Measurements from ENCODE around the gene RNF212.
A peak's percentile ranks its signal among the peaks of the same experiment; 100 is the strongest.

RNF212 gene

DNA sequence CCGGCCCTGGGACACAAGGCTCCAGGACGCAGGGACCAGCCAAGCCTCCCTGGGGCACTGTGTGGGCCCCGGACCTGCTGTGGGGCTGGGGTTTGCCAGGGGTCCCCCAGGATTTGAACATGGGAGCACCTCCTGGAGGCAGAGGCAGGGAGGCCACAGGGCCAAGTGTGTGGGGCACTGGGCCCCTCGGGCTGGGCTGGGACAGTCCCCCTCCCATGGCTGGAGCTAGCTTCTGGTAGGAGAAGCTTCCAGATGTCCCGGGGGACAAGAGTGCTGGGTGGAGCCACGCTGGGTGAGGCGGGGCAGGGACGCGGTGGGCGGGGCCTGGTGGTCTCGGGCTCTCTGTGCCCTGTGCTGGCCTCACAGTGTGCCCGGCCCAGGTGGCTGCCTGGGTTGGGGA lies 83.3 kb downstream of the RNF212 start:
- ATAC-seq (ENCODE audit: low read depth) (no peak), DNase-seq (ENCODE audit: low spot score in 2 of 2) (no peak)
- H3K4me3 Mint-ChIP-seq = no peak overlapping the region
- H3K4me1 Mint-ChIP-seq = peaks cover 11% of the 10 kb centered on the region
- H3K27me3 Mint-ChIP-seq = peaks cover 2% of the 10 kb centered on the region
- H3K27ac Mint-ChIP-seq = no peak overlapping the region
- no peaks in the 10 kb centered on the region for H3K9me3 Mint-ChIP-seq
- peaks cover 4% of the 10 kb centered on the region for H3K36me3 Mint-ChIP-seq

DNA sequence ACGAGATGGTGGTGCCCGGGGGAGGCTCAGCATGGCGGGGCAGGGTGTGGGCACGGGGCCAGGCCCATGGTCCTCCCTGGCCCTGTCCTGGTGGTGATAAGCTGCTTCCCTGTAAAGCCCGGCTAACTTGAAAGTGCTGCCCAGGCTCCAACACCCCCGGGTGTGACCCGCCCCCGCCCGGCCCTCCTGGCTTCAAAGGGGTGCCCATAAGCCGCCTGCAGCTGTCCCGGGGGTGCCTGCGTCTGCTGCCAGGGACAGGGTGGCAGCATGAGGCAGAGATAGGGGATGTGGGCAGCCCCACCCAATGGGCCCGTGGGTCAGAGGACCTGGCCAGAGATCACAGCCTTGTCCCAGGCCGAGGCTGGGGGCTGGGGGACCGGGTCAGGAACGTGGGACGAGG lies 83.8 kb downstream of the RNF212 start:
- Mint-ChIP-seq H3K4me3 (no peak overlapping the region), H3K4me1 (peaks cover 11% of the 10 kb centered on the region), H3K27ac (no peak overlapping the region), H3K36me3 (peaks cover 4% of the 10 kb centered on the region), H3K9me3 (no peaks in the 10 kb centered on the region), H3K27me3 (peaks cover 2% of the 10 kb centered on the region)
- ATAC-seq (ENCODE audit: low read depth) (no peak), DNase-seq (ENCODE audit: low spot score in 2 of 2) (no peak)

DNA sequence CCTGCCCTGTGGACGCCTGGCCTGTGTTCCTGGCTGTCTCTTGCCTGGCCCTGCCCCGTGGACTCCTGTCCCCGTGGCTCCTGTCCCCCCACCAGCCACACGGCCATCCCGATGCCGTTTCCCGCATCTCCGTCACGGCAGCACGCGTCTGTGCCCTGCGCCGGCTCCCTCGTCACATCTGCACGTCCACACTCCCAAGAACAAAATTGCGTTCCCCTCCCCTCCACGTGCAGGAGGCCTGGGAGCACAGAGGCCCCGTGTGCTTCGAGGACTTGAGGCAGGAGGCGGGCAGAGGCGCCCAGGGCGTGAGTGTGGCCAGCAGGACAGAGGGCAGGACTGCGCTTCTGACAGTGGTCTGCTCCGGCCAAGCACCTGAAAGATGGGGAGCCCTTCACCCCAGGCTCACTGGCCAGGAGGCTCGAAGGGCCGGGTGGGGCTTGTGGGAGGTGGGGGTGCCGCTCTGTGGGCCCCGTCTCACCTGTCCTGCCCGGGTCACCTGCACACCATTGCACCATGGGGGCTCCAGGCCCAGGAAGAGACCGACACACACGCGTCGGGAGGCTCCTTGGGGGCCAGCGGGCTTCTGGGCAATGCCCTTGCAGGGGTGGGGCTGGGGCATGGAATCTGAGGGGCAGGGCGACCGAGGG lies 84.7 kb downstream of the RNF212 start:
- peaks cover 2% of the 10 kb centered on the region for H3K27me3 Mint-ChIP-seq
- no peak overlapping the region for H3K4me3 Mint-ChIP-seq
- peaks cover 4% of the 10 kb centered on the region for H3K36me3 Mint-ChIP-seq
- H3K4me1 Mint-ChIP-seq = peaks cover 11% of the 10 kb centered on the region
- DNase-seq (ENCODE audit: low spot score in 2 of 2) (no peak), ATAC-seq (ENCODE audit: low read depth) (no peak)
- no peaks in the 10 kb centered on the region for H3K9me3 Mint-ChIP-seq
- peak overlapping the region; percentile 53 for H3K27ac Mint-ChIP-seq

DNA sequence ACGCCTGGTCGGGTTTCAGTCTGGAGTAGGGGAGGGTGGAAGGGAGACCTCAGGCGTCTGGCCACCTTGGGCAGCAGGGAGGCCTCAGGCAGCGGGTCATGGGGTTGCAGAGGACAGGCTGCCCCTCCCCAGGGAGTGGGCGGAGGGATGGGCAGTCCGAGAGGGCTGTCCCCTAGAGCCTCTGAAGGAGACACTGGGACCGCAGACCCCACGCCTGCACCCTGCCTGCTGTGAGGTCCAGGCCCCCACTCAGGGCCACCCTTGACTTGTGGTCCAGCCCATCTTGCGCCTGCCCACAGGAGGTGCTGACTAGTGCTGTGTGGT lies 85.5 kb downstream of the RNF212 start:
- Mint-ChIP-seq H3K9me3 (no peaks in the 10 kb centered on the region), H3K4me1 (peaks cover 11% of the 10 kb centered on the region), H3K27me3 (peaks cover 2% of the 10 kb centered on the region), H3K4me3 (no peak overlapping the region), H3K27ac (peak overlapping the region; percentile 53), H3K36me3 (peaks cover 4% of the 10 kb centered on the region)
- no peak for ATAC-seq (ENCODE audit: low read depth)
- DNase-seq (ENCODE audit: low spot score in 2 of 2) = no peak

DNA sequence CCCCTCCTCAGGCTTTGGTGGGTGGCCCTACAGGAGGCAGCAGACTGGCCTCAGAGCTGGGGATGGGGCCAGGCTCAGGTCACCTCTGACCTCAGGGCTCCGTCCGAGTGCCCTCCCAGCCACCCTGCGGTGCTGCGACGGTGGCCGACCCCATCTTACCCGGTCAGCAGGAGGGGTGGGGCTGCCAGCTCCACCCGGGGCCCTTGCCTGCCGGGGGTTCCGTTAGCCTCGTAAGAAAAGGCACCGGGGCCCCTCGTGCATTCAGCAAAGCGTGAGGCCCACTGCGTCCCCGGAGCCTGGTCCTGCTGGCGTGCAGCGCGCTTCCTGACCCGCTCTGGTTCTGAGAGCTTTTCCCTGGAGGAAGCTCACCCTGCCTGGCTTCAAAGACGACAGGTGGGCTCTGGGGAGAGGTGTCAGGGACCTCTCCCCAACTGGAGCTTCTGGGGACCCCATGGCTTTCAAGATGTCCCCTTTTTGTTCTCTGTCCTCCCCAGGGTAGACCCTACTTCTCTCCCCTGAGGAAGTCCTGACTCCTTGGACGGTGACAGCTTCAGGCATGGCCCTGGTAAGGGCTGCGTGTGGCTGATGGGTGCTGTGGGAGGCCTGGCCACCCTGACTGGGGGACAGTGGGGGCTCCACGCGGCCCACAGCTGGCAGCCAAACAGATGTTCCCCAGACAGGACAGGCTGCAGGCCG lies 86.0 kb downstream of the RNF212 start:
- peaks cover 2% of the 10 kb centered on the region for H3K27me3 Mint-ChIP-seq
- H3K4me1 Mint-ChIP-seq = peaks cover 11% of the 10 kb centered on the region
- no peak for ATAC-seq (ENCODE audit: low read depth)
- no peak for DNase-seq (ENCODE audit: low spot score in 2 of 2)
- no peak overlapping the region for H3K4me3 Mint-ChIP-seq
- no peaks in the 10 kb centered on the region for H3K9me3 Mint-ChIP-seq
- H3K27ac Mint-ChIP-seq = no peak overlapping the region
- H3K36me3 Mint-ChIP-seq = peaks cover 4% of the 10 kb centered on the region

DNA sequence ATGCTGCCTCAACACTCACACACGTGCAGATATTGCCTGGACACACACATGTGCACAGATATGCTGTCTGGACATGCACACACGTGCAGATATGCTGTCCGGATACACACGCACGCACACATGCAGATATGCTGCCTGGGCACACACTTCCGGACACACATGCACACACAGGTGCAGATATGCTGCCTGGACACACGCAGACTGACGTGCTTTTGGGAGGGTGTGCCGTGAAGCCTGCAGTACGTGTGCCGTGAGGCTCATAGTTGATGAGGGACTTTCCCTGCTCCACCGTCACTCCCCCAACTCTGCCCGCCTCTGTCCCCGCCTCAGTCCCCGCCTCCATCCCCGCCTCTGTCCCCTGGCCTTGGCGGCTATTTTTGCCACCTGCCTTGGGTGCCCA lies 87.2 kb downstream of the RNF212 start:
- Mint-ChIP-seq H3K36me3 (peaks cover 4% of the 10 kb centered on the region), H3K27ac (peak overlapping the region; percentile 91), H3K9me3 (no peaks in the 10 kb centered on the region), H3K27me3 (peaks cover 2% of the 10 kb centered on the region), H3K4me3 (peak overlapping the region; percentile 55), H3K4me1 (peaks cover 17% of the 10 kb centered on the region)
- DNase-seq (ENCODE audit: low spot score in 2 of 2) = peak; percentile 69 to 75
- peak; percentile 90 for ATAC-seq (ENCODE audit: low read depth)

DNA sequence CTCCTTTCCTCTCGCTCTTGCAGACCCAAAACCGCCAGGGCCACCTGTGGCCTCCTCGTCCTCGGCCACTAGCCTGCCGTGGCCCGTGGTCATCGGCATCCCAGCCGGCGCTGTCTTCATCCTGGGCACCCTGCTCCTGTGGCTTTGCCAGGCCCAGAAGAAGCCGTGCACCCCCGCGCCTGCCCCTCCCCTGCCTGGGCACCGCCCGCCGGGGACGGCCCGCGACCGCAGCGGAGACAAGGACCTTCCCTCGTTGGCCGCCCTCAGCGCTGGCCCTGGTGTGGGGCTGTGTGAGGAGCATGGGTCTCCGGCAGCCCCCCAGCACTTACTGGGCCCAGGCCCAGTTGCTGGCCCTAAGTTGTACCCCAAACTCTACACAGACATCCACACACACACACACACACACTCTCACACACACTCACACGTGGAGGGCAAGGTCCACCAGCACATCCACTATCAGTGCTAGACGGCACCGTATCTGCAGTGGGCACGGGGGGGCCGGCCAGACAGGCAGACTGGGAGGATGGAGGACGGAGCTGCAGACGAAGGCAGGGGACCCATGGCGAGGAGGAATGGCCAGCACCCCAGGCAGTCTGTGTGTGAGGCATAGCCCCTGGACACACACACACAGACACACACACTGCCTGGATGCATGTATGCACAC lies 88.3 kb downstream of the RNF212 start:
- peak overlapping the region; percentile 66 for H3K27ac Mint-ChIP-seq

DNA sequence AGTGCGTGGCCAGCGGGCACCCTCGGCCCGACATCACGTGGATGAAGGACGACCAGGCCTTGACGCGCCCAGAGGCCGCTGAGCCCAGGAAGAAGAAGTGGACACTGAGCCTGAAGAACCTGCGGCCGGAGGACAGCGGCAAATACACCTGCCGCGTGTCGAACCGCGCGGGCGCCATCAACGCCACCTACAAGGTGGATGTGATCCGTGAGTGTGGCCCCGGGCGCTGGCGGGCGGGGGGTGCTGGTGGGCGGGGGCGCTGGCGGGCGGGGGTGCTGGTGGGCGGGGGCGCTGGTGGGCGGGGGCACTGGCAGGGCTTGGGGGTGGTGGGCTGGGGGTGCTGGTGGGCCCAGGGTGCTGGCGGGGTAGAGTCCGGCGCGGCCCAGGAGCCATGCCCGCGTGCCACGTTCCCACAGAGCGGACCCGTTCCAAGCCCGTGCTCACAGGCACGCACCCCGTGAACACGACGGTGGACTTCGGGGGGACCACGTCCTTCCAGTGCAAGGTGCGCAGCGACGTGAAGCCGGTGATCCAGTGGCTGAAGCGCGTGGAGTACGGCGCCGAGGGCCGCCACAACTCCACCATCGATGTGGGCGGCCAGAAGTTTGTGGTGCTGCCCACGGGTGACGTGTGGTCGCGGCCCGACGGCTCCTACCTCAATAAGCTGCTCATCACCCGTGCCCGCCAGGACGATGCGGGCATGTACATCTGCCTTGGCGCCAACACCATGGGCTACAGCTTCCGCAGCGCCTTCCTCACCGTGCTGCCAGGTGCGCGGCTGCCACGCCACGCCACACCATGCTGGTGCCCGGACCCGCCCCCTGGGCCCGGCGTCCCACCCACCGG lies 89.2 kb downstream of the RNF212 start:
- no peak for ATAC-seq (ENCODE audit: low read depth)
- H3K9me3 Mint-ChIP-seq = no peaks in the 10 kb centered on the region
- peak overlapping the region; percentile 66 for H3K27ac Mint-ChIP-seq
- H3K27me3 Mint-ChIP-seq = peaks cover 3% of the 10 kb centered on the region
- peaks cover 4% of the 10 kb centered on the region for H3K36me3 Mint-ChIP-seq
- H3K4me1 Mint-ChIP-seq = peaks cover 17% of the 10 kb centered on the region
- no peak for DNase-seq (ENCODE audit: low spot score in 2 of 2)
- no peak overlapping the region for H3K4me3 Mint-ChIP-seq

More for the DNA sequence above, 88.3 kb downstream of the RNF212 start:
- Mint-ChIP-seq H3K36me3 (peaks cover 4% of the 10 kb centered on the region), H3K27me3 (peaks cover 2% of the 10 kb centered on the region), H3K4me3 (peak overlapping the region; percentile 17), H3K4me1 (peaks cover 17% of the 10 kb centered on the region), H3K9me3 (no peaks in the 10 kb centered on the region)
- ATAC-seq (ENCODE audit: low read depth) (no peak), DNase-seq (ENCODE audit: low spot score in 2 of 2) (no peak)

DNA sequence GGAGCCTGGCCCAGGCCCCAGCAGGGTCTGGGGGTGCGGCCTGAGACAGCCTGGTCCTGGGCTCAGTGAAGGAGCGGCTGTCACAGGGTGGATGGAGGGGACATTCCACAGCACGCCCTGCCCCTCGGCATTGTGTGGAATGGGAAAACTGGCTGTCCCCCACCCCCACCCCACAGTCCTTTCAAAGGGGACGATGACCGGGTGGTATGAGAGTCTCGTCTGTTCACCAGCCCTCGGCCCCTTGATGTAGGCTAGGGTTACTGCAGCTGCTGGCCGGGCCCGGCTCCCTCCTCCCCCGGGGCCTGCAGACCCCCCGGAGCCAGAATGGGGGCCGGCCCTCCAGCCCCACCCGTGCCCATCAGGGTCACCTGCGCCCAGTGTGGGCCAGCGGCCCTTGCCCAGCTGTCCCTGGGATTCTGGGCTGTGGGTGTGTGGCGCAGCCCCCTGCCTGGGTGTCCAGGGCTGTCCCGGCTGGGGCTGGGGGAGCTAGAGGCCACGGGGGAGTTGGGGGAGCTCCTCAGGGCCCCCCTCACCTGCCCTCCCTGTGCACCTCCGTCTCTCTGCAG lies 90.2 kb downstream of the RNF212 start:
- Mint-ChIP-seq H3K4me1 (peaks cover 17% of the 10 kb centered on the region), H3K36me3 (peaks cover 4% of the 10 kb centered on the region), H3K27me3 (peaks cover 1% of the 10 kb centered on the region), H3K4me3 (no peak overlapping the region), H3K9me3 (no peaks in the 10 kb centered on the region), H3K27ac (no peak overlapping the region)
- ATAC-seq (ENCODE audit: low read depth) (no peak), DNase-seq (ENCODE audit: low spot score in 2 of 2) (no peak)

DNA sequence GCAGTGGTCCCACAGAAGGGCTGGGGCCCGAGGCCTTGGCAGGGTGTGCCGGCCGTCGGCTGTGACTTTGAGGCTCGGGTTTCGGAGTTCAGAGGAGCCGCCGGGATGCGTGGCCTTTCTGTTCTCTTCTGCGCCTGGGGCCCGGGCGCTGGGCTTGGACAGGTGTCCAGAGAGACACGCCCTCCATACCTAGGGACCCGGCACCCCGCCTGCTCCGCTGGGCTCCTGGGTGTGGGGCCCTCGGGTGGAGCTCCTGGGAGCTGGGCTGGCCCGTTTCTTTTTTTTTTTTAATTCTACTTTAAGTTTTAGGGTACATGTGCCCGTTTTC lies 90.7 kb downstream of the RNF212 start:
- H3K9me3 Mint-ChIP-seq = no peaks in the 10 kb centered on the region
- H3K27me3 Mint-ChIP-seq = peaks cover 1% of the 10 kb centered on the region
- peaks cover 17% of the 10 kb centered on the region for H3K4me1 Mint-ChIP-seq
- DNase-seq (ENCODE audit: low spot score in 2 of 2) (no peak), ATAC-seq (ENCODE audit: low read depth) (no peak)
- no peak overlapping the region for H3K27ac Mint-ChIP-seq
- no peak overlapping the region for H3K4me3 Mint-ChIP-seq
- peaks cover 4% of the 10 kb centered on the region for H3K36me3 Mint-ChIP-seq

DNA sequence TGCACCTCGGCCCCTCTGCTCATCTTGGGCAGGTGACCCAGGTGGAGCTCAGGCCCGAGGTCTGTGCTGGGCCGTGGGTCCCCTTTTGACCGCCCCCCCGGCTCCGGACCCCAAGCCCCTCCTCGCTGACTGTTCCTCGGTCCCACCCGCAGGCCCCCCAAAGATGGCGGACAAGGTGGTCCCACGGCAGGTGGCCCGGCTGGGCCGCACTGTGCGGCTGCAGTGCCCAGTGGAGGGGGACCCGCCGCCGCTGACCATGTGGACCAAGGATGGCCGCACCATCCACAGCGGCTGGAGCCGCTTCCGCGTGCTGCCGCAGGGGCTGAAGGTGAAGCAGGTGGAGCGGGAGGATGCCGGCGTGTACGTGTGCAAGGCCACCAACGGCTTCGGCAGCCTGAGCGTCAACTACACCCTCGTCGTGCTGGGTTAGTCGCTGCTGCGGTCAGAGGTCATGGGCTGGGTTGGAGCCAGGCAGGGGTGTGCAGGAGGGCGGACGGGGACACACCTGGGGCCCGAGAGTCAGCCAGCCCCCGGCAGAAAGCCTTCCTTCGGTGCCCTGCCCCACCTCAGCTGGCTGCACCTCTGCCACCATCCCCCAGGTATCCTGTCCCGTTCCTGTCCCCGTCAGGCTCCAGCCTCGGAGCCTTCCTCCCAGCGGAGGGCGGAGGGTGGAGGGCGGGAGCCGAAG lies 91.2 kb downstream of the RNF212 start:
- no peaks in the 10 kb centered on the region for H3K9me3 Mint-ChIP-seq
- no peak overlapping the region for H3K4me3 Mint-ChIP-seq
- peaks cover 1% of the 10 kb centered on the region for H3K27me3 Mint-ChIP-seq
- ATAC-seq (ENCODE audit: low read depth) (no peak), DNase-seq (ENCODE audit: low spot score in 2 of 2) (no peak)
- peaks cover 4% of the 10 kb centered on the region for H3K36me3 Mint-ChIP-seq
- H3K4me1 Mint-ChIP-seq = peaks cover 17% of the 10 kb centered on the region
- H3K27ac Mint-ChIP-seq = no peak overlapping the region
